Measurements from ENCODE around the gene IGFBPL1.

GRCh38 chr9:38424918-38425317 lies 664 bp upstream of the IGFBPL1 start:
- TF ChIP-seq CTCF (IDR thresholded peaks at IDR 0.05) (no peak), POLR2AphosphoS5 (IDR thresholded peaks at IDR 0.05) (no peak), POLR2A (IDR thresholded peaks at IDR 0.05) (no peak)

Measured in gastroesophageal sphincter (tissue), 3 donors.